GM18858 (cell line): Measurements from ENCODE around the gene KLHDC7B.

Experiments
- ATAC-seq: cut with Tn5 transposase; IDR thresholded peaks from one replicate; pipeline ENCODE4 v1.9.1; 2021; ENCODE audit not compliant: unreplicated experiment

Gene KLHDC7B

DNA sequence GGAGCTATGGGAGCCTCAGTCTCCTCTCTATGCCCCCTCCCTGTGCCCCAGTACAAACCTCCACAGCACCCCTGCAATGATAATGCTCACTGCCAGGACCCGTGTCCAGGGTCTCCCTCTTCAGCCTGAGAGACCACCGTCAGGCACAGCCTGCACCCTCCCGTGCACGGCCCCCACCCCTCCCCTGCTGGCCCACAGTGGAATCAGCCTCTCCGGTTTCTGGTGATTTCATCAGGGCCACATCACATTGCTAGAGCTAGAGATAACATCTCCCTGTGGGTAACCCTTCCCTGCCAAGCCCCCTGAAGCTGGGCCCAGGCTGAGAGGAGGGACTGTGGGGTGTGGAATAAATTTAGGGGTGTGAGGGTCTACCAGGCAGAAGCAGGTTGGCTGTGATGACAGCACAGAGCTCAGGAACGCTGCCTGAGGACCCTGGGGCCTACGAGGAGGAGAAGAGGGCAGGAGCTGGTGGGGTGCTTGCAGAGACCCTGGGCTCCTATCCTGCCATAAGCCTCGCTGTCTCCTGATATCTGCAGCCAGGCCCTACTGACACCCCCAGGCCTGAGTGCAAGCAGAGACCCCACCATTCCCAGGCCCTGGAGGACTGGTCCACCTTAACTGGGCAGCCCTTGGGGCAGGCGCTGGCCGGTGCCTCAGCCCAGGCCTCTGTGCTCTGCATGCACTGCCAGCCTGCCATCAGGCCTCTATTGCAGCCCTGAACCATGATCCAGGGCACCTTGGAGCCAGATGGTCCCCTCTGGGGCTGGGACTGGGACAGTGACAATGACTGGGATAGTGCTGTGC lies at the start of gene KLHDC7B:
Gene KLHDC7B, plus strand, starts transcription at position 378 of the 804 bp plus-strand sequence. Its CDS starts 345 bp downstream, at position 723.
- no peak for ATAC-seq

DNA sequence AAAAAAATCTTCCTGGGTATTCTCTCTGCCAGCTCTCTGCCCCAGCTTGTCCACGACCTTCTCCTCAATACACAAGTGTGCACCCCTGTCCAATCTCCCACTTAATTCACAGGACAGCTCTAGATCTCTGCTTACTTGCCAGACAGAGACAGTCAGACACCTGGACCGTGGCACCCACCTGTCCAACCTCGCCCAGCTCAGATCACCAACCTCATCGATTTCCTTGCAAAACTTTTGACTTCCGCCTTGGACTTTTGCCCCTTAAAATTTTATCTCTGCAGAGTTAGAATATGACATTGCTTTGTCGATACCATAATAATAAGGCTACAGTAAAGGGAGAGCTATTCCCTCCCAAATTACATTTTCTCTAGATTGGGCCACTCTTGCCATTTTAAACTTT lies 48.6 kb upstream of the KLHDC7B start:
- ATAC-seq = no peak

GRCh38 chr22:50498322-50498890 lies 47.3 kb upstream of the KLHDC7B start:
- ATAC-seq = no peak

DNA sequence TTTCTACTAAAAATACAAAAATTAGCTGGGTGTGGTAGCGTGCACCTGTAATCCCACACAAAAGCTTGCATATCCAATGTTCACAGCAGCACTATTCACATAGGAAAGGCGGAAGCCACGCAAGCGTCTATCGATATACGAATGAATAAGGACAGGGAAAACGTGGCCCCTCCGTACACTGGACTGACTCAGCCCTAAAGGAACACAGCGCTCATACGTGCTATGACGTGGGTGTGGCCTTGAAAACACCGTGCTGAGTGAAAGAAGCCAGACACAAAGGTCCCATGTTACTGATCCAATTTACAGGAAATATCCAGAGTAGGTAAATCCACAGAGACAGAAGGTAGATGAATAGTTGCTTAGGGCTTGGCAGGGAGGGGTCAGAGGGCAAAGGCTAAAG lies 45.2 kb upstream of the KLHDC7B start:
- ATAC-seq = no peak

- ATAC-seq = no peak
Observed at GRCh38 chr22:50502096-50502495, 43.6 kb upstream of the KLHDC7B start.

DNA sequence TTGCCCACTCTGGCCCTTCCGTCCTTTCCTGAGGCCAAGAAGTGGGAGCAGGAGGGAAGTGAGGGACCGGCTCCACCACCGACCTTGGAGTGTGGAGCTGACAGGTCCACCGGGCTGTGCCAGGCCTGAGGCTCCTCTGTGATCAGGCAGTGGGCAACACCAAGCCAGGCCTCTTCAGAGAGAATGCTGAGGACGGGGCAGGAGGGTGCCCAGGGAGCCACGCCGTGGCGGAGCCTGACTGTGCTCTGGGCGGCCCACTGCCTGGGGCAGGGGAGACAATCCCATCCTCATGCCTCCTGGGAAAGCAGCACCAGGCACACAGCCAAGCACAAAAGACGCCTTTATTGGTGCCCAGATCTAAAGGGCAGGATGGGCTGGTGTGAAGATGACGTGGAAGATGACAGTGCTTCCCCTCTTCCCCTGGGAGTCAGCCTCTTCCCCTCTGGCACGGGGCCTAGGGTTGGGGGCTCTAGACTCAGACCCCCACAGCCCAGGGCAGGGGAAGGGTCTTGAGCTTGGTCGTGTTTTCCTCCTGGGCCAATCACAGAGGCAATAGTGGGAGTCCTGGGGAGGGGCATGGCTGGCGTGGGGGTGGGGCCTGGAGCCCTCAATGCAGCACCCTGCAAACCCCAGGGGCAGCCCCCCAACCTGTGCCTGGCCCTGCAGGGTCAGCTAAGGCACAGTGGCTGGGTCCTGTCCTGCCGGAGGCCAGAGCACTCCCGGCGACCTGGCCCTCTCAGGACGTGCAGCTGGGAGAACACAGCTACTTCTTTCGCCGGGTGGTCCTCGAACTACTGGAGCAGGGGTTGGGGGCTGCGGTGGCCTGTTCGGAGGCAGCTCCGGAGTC lies 42.8 kb upstream of the KLHDC7B start:
- no peak for ATAC-seq

DNA sequence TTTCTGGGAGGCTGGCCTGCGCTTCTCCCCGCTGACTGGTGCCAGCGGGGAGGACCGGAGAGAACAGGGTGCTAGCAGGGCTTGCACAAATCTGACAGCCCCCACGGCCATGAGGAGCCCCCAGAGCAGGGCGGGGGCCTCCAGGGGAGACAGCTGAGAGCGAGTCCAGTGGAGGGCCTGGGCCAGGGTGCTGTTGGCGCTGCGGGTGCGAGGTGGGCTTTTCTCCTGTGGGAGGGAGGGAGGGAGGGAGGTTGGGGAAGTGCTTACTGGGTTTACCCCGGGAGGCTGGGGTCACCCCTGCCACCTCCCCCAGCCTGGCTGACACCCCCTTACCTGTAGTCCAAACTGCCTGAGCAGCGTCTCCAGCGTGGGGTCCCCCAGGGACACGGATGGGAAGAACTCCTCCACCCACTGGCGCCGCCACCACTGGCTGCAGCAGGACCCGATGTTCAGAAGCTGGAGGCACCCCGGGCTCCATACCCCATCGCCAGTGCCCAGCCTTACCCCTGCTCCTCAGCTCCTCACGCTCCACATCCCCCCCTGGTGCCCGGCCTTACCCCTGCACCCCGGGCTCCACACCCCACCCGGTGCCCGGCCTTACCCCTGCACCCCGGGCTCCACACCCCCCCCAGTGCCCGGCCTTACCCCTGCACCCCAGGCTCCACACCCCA lies 42.1 kb upstream of the KLHDC7B start:
- ATAC-seq = no peak

- no peak for ATAC-seq
Observed at GRCh38 chr22:50504369-50505211, 41.1 kb upstream of the KLHDC7B start.

- ATAC-seq = no peak
Observed at GRCh38 chr22:50505276-50505775, 40.4 kb upstream of the KLHDC7B start.

DNA sequence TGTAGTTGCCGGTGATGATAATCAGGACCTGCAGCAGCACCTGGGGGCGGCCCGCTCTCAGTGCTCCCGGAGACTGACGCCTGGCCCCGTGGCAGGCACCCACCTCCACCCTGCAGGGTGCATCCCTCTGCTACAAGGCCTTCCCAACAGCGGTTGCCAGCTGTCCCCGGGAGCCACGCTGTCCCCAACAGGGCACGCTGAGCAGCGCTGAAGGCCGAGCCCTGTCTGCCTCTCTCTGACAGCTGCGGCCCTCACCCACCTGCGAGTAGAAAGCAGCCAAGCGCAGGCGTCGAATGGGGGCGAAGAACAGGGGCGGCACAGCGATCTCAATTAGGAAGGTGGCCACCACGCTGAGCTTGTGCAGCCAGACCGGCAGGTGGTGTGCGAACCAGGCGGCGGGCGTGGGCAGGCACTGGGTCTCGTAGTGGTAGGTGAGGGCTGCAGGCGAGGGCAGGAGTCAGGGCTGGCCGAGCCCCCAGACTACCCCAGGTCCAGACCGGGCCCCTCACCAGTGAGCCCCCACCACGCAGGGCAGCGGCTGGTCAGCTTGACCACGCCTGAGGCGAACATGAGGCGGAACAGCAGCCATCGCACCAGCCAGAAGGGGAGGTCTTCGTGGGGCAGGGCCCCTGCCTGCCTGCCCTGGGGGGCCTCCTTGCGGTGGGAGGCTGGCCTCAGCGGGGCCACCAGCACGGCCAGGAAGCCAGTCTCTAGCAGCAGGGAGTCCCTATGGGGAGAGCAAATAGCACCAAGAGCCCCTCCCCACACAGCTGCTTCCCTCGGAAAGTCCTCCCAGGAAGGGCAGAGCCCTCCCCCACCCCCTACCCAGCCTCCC lies 39.7 kb upstream of the KLHDC7B start:
- no peak for ATAC-seq

DNA sequence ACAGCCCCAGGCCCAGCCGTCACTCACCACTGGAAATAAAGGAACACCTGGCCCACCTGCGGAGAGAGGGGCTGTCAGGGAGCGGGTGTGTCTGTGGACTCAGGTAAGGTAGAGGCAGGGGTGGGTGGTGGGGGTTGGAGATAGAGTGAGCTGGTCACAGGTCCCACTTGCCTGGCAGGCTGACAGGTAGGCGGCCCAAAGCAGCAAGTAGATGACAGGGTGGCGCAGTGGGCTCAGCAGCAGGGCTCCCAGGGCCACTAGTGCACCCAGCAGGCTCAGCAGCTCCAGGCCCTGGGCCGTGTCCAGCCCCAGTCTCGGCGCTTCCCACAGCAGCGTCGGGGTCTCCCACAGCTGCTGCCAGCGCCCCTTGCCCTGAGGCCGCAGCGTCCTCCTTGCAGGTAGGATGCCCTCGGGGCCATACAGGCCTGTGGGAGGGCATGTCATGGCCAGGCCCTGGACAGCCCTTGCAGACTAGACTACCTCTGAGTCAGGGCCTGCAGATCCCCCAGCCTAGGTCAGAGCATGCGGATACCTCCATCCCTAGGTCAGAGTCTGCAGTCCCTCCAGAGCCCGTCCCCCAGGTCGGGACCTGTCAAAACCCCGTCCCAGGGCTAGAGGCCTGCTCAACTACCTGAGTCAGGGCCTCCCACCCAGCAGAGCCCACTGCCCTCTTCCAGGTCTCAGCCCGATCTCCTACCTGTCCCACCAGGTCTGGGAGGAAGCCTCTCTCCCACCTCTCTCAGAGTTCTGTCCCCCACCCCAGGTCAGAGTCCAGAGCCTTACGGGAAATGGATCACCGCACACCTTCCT lies 38.9 kb upstream of the KLHDC7B start:
- ATAC-seq = no peak

DNA sequence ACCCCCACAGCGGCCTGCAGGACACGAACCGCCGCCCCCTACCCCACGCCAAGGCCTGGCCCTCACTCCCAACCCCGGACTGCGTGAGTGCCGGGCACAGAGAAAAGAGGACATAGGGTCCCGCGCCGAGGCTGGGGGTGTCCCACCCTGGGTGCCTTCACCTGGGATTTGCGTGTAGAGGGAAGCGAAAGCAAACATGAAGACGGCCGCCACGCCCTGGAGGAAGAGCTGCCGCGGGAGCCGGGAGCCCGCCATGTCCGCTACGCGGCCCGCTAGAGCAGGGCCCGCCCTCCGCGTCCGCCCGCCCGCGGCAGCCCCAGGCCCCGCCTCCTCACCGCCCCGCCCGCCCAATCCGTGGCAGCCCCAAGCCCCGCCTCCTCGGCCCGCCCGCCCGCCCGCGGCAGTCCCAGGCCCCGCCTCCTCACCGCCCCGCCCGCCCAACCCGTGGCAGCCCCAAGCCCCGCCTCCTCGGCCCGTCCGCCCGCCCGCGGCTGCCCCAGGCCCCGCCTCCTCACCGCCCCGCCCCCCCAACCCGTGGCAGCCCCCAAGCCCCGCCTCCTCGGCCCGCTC lies 38.2 kb upstream of the KLHDC7B start, which contains the start of gene LMF2:
Gene LMF2, minus strand, starts transcription at position 282 of the 570 bp plus-strand sequence. Its CDS starts 27 bp downstream, at position 255.
- ATAC-seq = no peak

GRCh38 chr22:50507991-50508884 lies 37.5 kb upstream of the KLHDC7B start, which contains the start of gene NCAPH2:
Gene NCAPH2, plus strand, starts transcription at chr22:50508224. Its CDS starts 114 bp downstream, at chr22:50508338.
- ATAC-seq = no peak

GRCh38 chr22:50508897-50509296 lies 36.8 kb upstream of the KLHDC7B start:
- ATAC-seq = no peak

DNA sequence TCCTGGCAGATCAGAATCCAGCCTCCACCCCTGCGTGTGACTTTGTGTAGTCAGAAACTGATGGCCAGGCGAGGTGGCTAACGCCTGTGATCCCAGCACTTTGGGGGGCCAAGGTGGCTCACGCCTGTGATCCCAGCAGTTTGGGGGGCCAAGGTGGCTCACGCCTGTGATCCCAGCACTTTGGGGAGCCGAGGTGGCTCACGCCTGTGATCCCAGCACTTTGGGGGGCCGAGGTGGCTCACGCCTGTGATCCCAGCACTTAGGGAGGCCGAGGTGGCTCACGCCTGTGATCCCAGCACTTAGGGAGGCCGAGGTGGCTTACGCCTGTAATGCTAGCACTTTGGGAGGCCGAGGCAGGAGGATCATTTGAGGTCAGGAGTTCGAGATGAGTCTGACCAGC lies 32.5 kb upstream of the KLHDC7B start:
- ATAC-seq = no peak

- no peak for ATAC-seq
Observed at GRCh38 chr22:50516068-50516467, 29.6 kb upstream of the KLHDC7B start.

- no peak for ATAC-seq
Observed at GRCh38 chr22:50516891-50517290, 28.8 kb upstream of the KLHDC7B start.
